ENCODE measurements around the gene FARS2.
"Not testable (repeated sequence)": the region's sequence is repeated elsewhere in the genome, so short reads cannot be mapped to it uniquely, and the experiment has no call there.

FARS2 gene

DNA sequence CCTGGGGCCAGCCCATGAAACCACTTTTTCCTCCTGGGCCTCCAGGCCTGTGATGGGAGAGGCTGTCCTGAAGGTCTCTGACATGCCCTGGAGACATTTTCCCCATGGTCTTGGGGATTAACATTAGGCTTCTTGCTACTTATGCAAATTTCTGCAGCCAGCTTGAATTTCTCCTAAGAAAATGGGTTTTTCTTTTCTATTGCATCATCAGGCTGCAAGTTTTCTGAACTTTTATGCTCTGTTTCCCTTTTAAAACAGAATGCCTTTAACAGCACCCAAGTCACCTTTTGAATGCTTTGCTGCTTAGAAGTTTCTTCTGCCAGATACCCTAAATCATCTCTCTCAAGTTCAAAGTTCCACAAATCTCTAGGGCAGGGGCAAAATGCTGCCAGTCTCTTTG is 535.2 kb downstream of the FARS2 start:
- H3K36me3 ChIP-seq (ENCODE audit: control insufficient read depth in 2 of 2, insufficient read depth in 1 of 2, low read length in 2 of 2); H3K27ac ChIP-seq (ENCODE audit: extremely low read depth, low read depth, low read length); POLR2A ChIA-PET; H3K4me1 ChIP-seq (ENCODE audit: control insufficient read depth, insufficient read depth, low read length); H3K9me3 ChIP-seq (ENCODE audit: control insufficient read depth, insufficient read depth, low read depth, low read length); H3K4me3 ChIP-seq (ENCODE audit: low read depth, low read length); CTCF ChIA-PET: not testable (repeated sequence)
- TF ChIP-seq ZNF585B (tag by site-specific recombination; IDR thresholded peaks at IDR 0.05) = peak; percentile 84

GRCh38 chr6:5806406-5806805 is 545.1 kb downstream of the FARS2 start:
- H3K9me3 ChIP-seq (ENCODE audit: control insufficient read depth, insufficient read depth, low read depth, low read length); H3K36me3 ChIP-seq (ENCODE audit: control insufficient read depth in 2 of 2, insufficient read depth in 1 of 2, low read length in 2 of 2); H3K4me3 ChIP-seq (ENCODE audit: low read depth, low read length); POLR2A ChIA-PET; H3K27ac ChIP-seq (ENCODE audit: extremely low read depth, low read depth, low read length); H3K4me1 ChIP-seq (ENCODE audit: control insufficient read depth, insufficient read depth, low read length); CTCF ChIA-PET: not testable (repeated sequence)
- TF ChIP-seq ZNF585B (tag by site-specific recombination; IDR thresholded peaks at IDR 0.05) = peak; percentile 78

GRCh38 chr6:5809450-5809849 is 548.1 kb downstream of the FARS2 start:
- ChIA-PET CTCF (interaction anchor here (0.6 kb wide), 1 partner anchor 10 kb away, joined by 3 read pairs; no protein-coding TSS in a partner anchor), POLR2A (no interaction called here)
- no peak overlapping the region for H3K27ac ChIP-seq (ENCODE audit: extremely low read depth, low read depth, low read length)
- TF ChIP-seq ZNF239 (tag by site-specific recombination; IDR thresholded peaks at IDR 0.05) (no peak), HIC1 (tag by site-specific recombination; IDR thresholded peaks at IDR 0.05) (no peak), SALL2 (tag by site-specific recombination; IDR thresholded peaks at IDR 0.05; ENCODE audit: borderline replicate concordance) (no peak), ZNF623 (tag by site-specific recombination; IDR thresholded peaks at IDR 0.05) (no peak), ZNF112 (tag by site-specific recombination; IDR thresholded peaks at IDR 0.05) (no peak), ZNF596 (tag by site-specific recombination; IDR thresholded peaks at IDR 0.05) (no peak)
- no peak overlapping the region for H3K4me3 ChIP-seq (ENCODE audit: low read depth, low read length)
- H3K9me3 ChIP-seq (ENCODE audit: control insufficient read depth, insufficient read depth, low read depth, low read length) = no peaks in the 10 kb centered on the region
- no peaks in the 10 kb centered on the region for H3K4me1 ChIP-seq (ENCODE audit: control insufficient read depth, insufficient read depth, low read length)
- no peaks in the 10 kb centered on the region for H3K36me3 ChIP-seq (ENCODE audit: control insufficient read depth in 2 of 2, insufficient read depth in 1 of 2, low read length in 2 of 2)

DNA sequence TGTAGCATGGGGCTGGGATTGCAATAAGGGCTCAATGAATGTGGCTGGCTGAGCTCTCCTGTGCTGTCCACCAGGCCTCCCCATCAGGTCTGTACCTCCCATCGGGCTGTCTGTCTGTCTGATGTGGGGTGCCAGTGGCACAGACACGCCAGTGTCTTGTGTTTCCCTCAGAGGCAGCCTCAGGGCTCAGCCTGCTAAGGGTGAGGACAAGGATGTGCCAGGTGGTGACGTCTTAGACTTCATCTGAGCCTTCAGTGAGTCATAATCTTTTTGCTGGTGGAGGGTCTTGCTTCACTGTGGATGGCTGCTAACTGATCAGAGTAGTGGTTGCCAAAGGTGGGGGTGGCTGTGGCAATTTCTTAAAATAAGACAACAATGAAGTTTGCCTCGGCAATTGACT is 550.7 kb downstream of the FARS2 start:
- H3K36me3 ChIP-seq (ENCODE audit: control insufficient read depth in 2 of 2, insufficient read depth in 1 of 2, low read length in 2 of 2) = no peaks in the 10 kb centered on the region
- no peak overlapping the region for H3K27ac ChIP-seq (ENCODE audit: extremely low read depth, low read depth, low read length)
- no peaks in the 10 kb centered on the region for H3K4me1 ChIP-seq (ENCODE audit: control insufficient read depth, insufficient read depth, low read length)
- CTCF ChIA-PET = no interaction called here
- H3K4me3 ChIP-seq (ENCODE audit: low read depth, low read length) = no peak overlapping the region
- H3K9me3 ChIP-seq (ENCODE audit: control insufficient read depth, insufficient read depth, low read depth, low read length) = no peaks in the 10 kb centered on the region
- TF ChIP-seq TCF7L2 (IDR thresholded peaks at IDR 0.05; ENCODE audit: borderline replicate concordance, low read depth, low read length) (no peak), ZNF629 (tag by site-specific recombination; IDR thresholded peaks at IDR 0.05) (no peak), ZNF660 (tag by site-specific recombination; IDR thresholded peaks at IDR 0.05) (no peak), ZSCAN5A (tag by site-specific recombination; IDR thresholded peaks at IDR 0.05) (no peak), ZBTB21 (tag by site-specific recombination; IDR thresholded peaks at IDR 0.05) (no peak), ZNF624 (tag by site-specific recombination; IDR thresholded peaks at IDR 0.05) (no peak), ZNF843 (tag by site-specific recombination; IDR thresholded peaks at IDR 0.05) (no peak), ZNF426 (tag by site-specific recombination; IDR thresholded peaks at IDR 0.05) (no peak), ZBTB17 (tag by site-specific recombination; IDR thresholded peaks at IDR 0.05) (no peak), ZNF555 (tag by site-specific recombination; conservative IDR thresholded peaks at IDR 0.05) (no peak), ZNF473 (tag by site-specific recombination; IDR thresholded peaks at IDR 0.05) (no peak), HIC1 (tag by site-specific recombination; IDR thresholded peaks at IDR 0.05) (no peak)
- TF ChIP-seq, protein P1, sequence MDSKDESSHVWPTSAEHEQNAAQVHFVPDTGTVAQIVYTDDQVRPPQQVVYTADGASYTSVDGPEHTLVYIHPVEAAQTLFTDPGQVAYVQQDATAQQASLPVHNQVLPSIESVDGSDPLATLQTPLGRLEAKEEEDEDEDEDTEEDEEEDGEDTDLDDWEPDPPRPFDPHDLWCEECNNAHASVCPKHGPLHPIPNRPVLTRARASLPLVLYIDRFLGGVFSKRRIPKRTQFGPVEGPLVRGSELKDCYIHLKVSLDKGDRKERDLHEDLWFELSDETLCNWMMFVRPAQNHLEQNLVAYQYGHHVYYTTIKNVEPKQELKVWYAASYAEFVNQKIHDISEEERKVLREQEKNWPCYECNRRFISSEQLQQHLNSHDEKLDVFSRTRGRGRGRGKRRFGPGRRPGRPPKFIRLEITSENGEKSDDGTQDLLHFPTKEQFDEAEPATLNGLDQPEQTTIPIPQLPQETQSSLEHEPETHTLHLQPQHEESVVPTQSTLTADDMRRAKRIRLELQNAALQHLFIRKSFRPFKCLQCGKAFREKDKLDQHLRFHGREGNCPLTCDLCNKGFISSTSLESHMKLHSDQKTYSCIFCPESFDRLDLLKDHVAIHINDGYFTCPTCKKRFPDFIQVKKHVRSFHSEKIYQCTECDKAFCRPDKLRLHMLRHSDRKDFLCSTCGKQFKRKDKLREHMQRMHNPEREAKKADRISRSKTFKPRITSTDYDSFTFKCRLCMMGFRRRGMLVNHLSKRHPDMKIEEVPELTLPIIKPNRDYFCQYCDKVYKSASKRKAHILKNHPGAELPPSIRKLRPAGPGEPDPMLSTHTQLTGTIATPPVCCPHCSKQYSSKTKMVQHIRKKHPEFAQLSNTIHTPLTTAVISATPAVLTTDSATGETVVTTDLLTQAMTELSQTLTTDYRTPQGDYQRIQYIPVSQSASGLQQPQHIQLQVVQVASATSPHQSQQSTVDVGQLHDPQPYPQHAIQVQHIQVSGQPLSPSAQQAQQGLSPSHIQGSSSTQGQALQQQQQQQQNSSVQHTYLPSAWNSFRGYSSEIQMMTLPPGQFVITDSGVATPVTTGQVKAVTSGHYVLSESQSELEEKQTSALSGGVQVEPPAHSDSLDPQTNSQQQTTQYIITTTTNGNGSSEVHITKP (tag by site-specific recombination; IDR thresholded peaks at IDR 0.05) = no peak
- POLR2A ChIA-PET = no interaction called here
